Naive B cell (primary cell): ENCODE data around the gene DISC1. TPM values are rescaled to one million over a fixed set of nuclear protein-coding genes. Genes with fewer than 3 reads are reported as not detected.
"Not testable (repeated sequence)": the region's sequence is repeated elsewhere in the genome, so short reads cannot be mapped to it uniquely, and the experiment has no call there.

Experiments
- ATAC-seq, 2 donors: fragments of 150-1000 bp; cut with Tn5 transposase; 2 replicates each; pipeline ENCODE4 v1.10.0; 2021; ENCODE audit warnings: low read depth in 2 of 2, mild to moderate bottlenecking in 2 of 2, moderate library complexity in 2 of 2
- DNase-seq: peaks from one replicate; pipeline ENCODE4 v3.0.0; 2022
- H3K27ac Mint-ChIP-seq, 6 donors: one replicate each; pipeline ENCODE4 v1.8.0; 2020 to 2022; ENCODE audit warnings: mild to moderate bottlenecking in 6 of 6, mixed read lengths in 6 of 6, moderate library complexity in 5 of 6, inconsistent platforms in 2 of 6
- H3K27me3 Mint-ChIP-seq, 3 donors: one replicate each; pipeline ENCODE4 v1.8.0; 2021 to 2022; ENCODE audit warnings: mixed read lengths in 3 of 3, mild to moderate bottlenecking in 1 of 3
- H3K36me3 Mint-ChIP-seq, 2 donors: one replicate each; pipeline ENCODE4 v1.8.0; 2020 to 2022; ENCODE audit warnings: mixed read lengths in 2 of 2, inconsistent platforms in 1 of 2, mild to moderate bottlenecking in 1 of 2
- H3K4me1 Mint-ChIP-seq, 3 donors: one replicate each; pipeline ENCODE4 v1.8.0; 2020 to 2022; ENCODE audit warnings: mixed read lengths in 3 of 3, inconsistent platforms in 1 of 3, mild to moderate bottlenecking in 1 of 3, moderate library complexity in 1 of 3
- H3K4me3 Mint-ChIP-seq, 8 donors: one replicate each; pipeline ENCODE4 v1.8.0; 2020 to 2022; ENCODE audit warnings: mild to moderate bottlenecking in 8 of 8, mixed read lengths in 8 of 8, moderate library complexity in 8 of 8, inconsistent platforms in 2 of 8
- H3K9me3 Mint-ChIP-seq, 7 donors: one replicate each; pipeline ENCODE4 v1.8.0; 2020 to 2022; ENCODE audit warnings: mixed read lengths in 7 of 7, mild to moderate bottlenecking in 5 of 7, inconsistent platforms in 2 of 7, moderate library complexity in 1 of 7
- polyA plus RNA-seq, 6 donors: library from polyadenylated mRNA; unstranded; fragments of 300-500 nt; fragmentation: Illumina TruSeq; gene quantifications; one replicate each; pipeline ENCODE4 v1.2.3, GENCODE V29; 2021; ENCODE audit warnings: low read depth in 6 of 6

Gene DISC1
- polyA plus RNA-seq, 6 donors from 2014 or later, result 1.3 to 2.2 (median 2.1) TPM; not detected in 1

DNA sequence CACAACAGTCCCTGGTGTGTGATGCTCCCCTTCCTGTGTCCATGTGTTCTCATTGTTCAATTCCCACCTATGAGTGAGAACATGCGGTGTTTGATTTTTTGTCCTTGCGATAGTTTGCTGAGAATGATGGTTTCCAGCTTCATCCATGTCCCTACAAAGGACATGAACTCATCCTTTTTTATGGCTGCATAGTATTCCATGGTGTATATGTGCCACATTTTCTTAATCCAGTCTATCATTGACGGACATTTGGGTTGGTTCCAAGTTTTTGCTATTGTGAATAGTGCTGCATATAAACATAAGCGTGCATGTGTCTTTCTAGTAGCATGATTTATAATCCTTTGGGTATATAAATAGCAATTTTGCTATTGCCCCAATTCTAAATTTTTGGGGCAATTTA is 19.6 kb downstream of the DISC1 start:
- not testable (repeated sequence) for H3K4me3 Mint-ChIP-seq, ATAC-seq, DNase-seq, H3K27ac Mint-ChIP-seq
- Mint-ChIP-seq H3K9me3 (peaks cover 3 to 40% (median 21%) of the 10 kb centered on the region in 7 donors), H3K36me3 (peaks cover 0 to 22% of the 10 kb centered on the region in 2 donors), H3K27me3 (peaks cover 11 to 18% (median 14%) of the 10 kb centered on the region in 3 donors), H3K4me1 (peaks cover 0 to 11% (median 7%) of the 10 kb centered on the region in 3 donors)

DNA sequence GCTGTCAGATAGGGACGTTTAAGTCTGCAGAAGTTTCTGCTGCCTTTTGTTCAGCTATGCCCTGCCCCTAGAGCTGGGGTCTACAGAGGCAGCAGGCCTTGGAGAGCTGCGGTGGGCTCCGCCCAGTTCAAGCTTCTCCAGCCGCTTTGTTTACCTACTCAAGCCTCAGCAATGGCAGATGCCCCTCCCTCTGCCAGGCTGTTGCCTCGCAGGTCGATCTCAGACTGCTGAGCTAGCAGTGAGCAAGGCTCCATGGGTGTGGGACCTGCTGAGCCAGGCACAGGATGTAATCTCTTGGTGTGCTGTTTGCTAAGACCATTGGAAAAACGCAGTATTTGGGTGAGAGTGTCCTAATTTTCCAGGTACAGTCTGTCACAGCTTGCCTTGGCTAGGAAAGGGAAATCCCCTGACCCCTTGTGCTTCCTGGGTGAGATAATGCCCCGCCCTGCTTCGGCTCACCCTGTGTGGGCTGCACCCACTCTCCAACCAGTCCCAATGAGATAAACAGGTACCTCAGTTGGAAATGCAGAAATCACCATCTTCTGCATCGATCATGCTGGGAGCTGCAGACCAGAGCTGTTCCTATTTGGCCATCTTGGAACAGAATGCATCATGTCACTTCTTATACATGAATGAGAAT is 25.2 kb downstream of the DISC1 start:
- Mint-ChIP-seq H3K9me3 (peaks cover 3 to 30% (median 22%) of the 10 kb centered on the region in 7 donors), H3K36me3 (peaks cover under 1 to 22% of the 10 kb centered on the region in 2 donors), H3K27me3 (peaks cover 11 to 18% (median 14%) of the 10 kb centered on the region in 3 donors), H3K4me1 (peaks cover 7 to 26% (median 7%) of the 10 kb centered on the region in 3 donors), H3K27ac (peak overlapping the region in 1 of 6 donors; percentile 3)
- not testable (repeated sequence) for H3K4me3 Mint-ChIP-seq, ATAC-seq, DNase-seq

DNA sequence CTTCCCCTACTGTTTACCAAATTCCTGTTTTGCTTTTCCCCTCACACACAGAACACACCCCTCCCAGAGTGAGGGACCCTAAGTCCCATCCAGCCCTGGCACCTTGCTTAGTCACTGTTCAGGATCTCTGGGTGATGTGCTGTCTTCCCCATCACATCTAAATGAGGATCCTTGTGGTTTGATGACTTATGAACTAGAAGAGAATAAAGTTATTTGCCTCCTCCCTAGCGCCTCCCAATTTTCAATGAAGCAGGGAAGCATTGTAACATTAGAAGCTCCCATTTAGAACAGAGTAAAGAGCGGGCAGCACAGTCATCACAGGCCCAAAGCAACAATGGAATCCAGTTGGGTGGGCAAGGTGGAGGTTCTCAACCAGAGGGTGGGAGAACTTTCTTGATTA is 27.0 kb downstream of the DISC1 start:
- Mint-ChIP-seq H3K4me3 (no peak overlapping the region), H3K27me3 (peaks cover 11 to 18% (median 14%) of the 10 kb centered on the region in 3 donors), H3K36me3 (peaks cover 7 to 22% of the 10 kb centered on the region in 2 donors), H3K27ac (no peak overlapping the region), H3K4me1 (peaks cover 7 to 26% (median 7%) of the 10 kb centered on the region in 3 donors), H3K9me3 (peaks cover 4 to 40% (median 18%) of the 10 kb centered on the region in 7 donors)
- no peak for DNase-seq
- ATAC-seq, result no peak

DNA sequence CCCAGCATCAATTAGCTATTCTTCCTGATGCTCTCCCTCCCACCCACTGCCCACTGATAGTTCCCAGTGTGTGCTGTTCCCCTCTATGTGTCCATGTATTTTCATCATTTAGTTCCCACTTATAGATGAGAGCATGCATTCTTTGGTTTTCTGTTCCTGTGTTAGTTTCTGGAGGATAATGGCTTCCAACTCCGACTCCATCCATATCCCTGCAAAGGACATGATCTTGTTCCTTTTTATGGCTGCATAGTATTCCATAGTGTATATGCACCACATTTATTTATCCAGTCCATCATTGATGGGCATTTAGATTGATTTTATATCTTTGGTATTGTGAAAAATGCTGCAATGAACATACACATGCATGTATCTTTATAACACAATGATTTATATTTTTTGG is 30.2 kb downstream of the DISC1 start:
- Mint-ChIP-seq H3K4me1 (peaks cover 0 to 15% (median 7%) of the 10 kb centered on the region in 3 donors), H3K9me3 (peaks cover 0 to 39% (median 26%) of the 10 kb centered on the region in 7 donors), H3K27me3 (peaks cover 7 to 20% (median 8%) of the 10 kb centered on the region in 3 donors), H3K27ac (no peak overlapping the region), H3K36me3 (peaks cover 10 to 30% of the 10 kb centered on the region in 2 donors), H3K4me3 (no peak overlapping the region)
- DNase-seq (no peak), ATAC-seq (no peak)

DNA sequence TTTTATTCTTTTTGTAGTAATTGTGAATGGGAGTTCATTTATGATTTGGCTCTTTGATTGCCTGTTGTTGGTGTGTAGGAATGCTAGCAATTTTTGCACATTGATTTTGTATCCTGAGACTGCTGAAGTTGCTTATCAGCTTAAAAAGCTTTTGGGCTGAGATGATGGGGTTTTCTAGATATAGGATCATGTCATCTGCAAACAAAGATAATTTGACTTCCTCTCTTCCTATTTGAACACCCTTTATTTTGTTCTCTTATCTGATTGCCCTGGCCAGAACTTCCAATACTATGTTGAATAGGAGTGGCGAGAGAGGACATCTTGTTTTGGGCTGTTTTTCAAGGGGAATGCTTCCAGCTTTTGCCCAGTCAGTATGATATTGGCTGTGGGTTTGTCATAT is 31.6 kb downstream of the DISC1 start:
- Mint-ChIP-seq H3K27me3 (peaks cover 10 to 23% (median 13%) of the 10 kb centered on the region in 3 donors), H3K4me1 (peaks cover 0 to 13% (median 2%) of the 10 kb centered on the region in 3 donors), H3K36me3 (peaks cover 20 to 35% of the 10 kb centered on the region in 2 donors), H3K9me3 (peaks cover 0 to 48% (median 31%) of the 10 kb centered on the region in 7 donors)
- DNase-seq, H3K4me3 Mint-ChIP-seq, H3K27ac Mint-ChIP-seq, ATAC-seq: not testable (repeated sequence)

DNA sequence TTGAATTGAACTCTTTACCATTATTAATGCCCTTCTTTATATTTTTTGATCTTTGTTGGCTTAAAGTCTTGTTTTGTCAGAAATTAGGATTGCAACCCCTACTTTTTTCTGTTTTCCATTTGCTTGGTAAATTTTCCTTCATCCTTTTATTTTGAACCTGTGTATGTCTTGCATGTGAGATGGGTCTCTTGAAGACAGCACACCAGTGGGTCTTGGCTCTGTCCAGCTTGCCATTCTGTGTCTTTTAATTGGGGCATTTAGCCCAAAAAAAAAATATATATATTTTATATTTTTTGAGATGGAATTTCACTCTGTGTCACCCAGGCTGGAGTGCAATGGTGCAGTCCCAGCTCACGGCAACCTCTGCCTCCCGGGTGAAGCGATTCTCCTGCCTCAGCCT is 33.6 kb downstream of the DISC1 start:
- Mint-ChIP-seq H3K27me3 (peaks cover 13 to 23% (median 15%) of the 10 kb centered on the region in 3 donors), H3K36me3 (peaks cover 32 to 46% of the 10 kb centered on the region in 2 donors), H3K9me3 (peaks cover 11 to 61% (median 38%) of the 10 kb centered on the region in 7 donors), H3K27ac (no peak overlapping the region), H3K4me1 (peaks cover 0 to 7% (median 0%) of the 10 kb centered on the region in 3 donors), H3K4me3 (no peak overlapping the region)
- DNase-seq (no peak), ATAC-seq (no peak)

DNA sequence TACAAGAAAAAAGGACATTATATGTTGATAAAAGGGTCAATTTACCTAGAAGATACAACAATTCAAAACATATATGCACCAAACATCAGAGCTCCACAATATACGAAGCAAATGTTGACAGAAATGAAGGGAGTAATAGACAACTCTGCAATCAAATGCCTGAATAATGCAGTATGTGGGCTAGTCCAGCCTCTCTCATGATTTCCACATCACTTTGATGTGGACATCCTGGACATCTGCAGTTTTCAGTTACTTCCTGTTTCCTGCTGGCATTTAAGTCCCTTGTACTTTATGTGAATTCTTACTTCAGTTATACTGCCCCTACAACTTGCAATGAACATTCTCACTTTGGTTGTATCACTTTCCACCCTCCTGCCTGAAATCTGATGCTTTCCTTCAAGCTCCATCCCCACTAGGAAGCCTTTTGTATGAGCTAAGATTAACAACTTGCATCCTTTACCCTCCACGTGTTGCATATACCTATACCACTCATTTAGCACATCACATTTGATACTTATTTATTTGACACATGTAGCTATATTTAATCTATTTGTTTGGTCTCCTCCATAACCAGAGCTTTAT is 36.7 kb downstream of the DISC1 start:
- Mint-ChIP-seq H3K36me3 (peaks cover 32 to 39% of the 10 kb centered on the region in 2 donors), H3K27ac (no peak overlapping the region), H3K4me1 (no peaks in the 10 kb centered on the region), H3K27me3 (peaks cover 13 to 23% (median 15%) of the 10 kb centered on the region in 3 donors), H3K9me3 (peaks cover 11 to 43% (median 31%) of the 10 kb centered on the region in 7 donors), H3K4me3 (no peak overlapping the region)
- ATAC-seq (no peak), DNase-seq (no peak)

DNA sequence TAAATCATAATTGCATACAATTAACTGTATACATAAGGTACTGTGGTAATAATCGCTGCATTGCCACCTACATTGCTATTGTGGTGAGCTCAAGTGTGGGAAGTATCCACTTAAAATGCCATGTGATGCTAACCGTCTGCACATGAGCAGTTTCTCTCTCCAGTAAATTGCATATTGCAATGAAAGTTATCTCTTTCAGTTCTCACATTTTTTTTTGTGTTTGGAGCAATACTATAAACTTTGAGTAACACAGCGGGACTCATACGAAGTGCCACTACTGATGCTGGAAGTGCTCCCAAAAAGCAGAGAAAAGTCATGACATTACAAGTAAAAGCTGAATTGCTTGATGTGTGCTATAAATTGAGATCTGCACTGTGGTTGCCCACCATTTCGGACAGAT is 38.5 kb downstream of the DISC1 start:
- Mint-ChIP-seq H3K9me3 (peaks cover 16 to 48% (median 37%) of the 10 kb centered on the region in 7 donors), H3K4me1 (no peaks in the 10 kb centered on the region), H3K4me3 (no peak overlapping the region), H3K27ac (no peak overlapping the region), H3K36me3 (peaks cover 42 to 47% of the 10 kb centered on the region in 2 donors), H3K27me3 (peaks cover 13 to 28% (median 21%) of the 10 kb centered on the region in 3 donors)
- no peak for DNase-seq
- no peak for ATAC-seq

DNA sequence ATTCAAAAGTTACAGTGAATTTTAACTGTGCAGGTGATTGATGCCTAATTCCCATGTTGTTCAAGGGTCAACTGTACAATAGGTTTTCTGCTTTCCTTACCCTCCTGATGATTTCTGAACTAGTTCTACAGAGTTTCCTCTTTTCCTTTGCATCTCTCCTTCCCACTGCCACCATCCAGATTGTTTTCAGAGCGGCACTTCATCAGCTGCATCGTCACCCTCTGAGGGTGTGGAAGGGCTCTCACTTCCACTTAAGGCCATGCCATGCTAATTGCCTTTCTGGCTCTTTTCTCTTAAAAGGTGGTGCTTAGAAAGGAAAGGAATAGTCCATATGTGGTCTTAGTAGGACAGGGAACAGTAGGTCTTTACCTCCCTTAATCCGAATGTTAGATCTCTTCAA is 39.1 kb downstream of the DISC1 start:
- Mint-ChIP-seq H3K4me1 (no peaks in the 10 kb centered on the region), H3K27ac (no peak overlapping the region), H3K9me3 (peaks cover 17 to 51% (median 38%) of the 10 kb centered on the region in 7 donors), H3K36me3 (peaks cover 40 to 51% of the 10 kb centered on the region in 2 donors), H3K4me3 (no peak overlapping the region), H3K27me3 (peaks cover 13 to 28% (median 21%) of the 10 kb centered on the region in 3 donors)
- DNase-seq (no peak), ATAC-seq (no peak)

DNA sequence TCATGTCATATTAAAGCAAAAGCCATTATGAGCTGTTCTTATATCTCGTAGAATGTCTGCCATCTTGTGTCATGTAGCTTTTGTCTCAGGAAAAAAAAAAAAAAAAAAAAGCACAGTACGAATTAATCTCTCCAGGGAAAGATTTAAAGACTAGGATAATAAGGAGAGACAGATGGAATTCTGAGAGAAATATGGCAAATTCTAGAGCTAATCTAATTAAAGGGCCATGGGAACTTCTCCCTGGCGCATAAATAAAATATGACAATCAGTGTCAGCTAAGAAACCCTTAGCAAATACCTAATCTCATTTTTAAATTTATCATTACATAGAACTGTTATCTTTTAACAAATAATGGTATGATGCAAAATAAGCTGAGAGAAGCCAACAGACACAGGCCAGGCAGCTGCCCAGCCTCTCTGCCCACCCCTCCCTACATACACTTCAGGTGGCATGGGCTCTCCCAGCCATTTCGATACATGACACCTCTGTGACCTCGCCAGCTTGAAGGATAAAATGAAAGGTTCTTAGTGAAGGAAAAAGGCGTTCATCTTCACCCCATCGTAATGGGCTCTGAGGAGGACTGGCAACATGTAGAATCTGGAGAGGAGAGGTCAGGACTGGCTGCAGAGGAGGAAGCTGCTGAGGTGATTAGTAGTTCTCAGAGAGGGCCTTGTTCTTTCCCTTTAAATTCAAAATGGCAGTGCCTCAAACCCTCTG is 39.8 kb downstream of the DISC1 start:
- Mint-ChIP-seq H3K9me3 (peaks cover 17 to 51% (median 40%) of the 10 kb centered on the region in 7 donors), H3K27ac (peak overlapping the region in 1 of 6 donors; percentile 45), H3K4me1 (no peaks in the 10 kb centered on the region), H3K4me3 (no peak overlapping the region), H3K27me3 (peaks cover 9 to 29% (median 16%) of the 10 kb centered on the region in 3 donors), H3K36me3 (peaks cover 40 to 52% of the 10 kb centered on the region in 2 donors)
- ATAC-seq (no peak), DNase-seq (no peak)

DNA sequence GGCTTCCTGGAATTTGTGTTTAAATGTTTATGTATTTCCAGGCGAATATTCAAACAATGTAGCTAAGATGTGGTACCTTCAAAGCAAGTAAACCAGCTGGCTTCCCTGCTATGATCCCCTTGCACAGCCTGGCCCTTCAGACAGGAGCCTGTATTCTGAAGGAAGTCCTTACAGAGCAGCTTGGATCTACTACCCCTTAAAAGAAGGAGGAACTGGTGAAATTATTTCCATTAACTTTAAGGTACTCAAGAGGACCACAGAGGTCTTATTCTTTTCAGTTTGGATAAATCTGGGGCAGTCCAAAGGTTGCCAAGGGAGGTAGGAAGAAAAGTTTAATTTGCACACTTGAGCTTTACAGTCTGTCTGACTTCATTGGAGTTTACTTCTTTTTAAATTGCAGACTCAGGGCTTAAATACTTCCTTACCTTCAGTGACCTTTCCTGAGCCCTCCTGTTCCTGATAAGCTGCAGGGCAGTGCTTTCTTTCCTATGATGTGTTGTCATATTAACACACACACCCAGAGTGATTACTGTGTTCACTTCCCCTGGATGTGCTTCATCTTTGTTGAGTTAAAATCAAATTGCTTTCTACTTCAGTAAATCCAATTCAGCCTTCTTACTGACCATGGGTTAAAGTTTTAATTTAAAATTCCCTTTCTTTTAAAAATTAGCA is 40.5 kb downstream of the DISC1 start:
- Mint-ChIP-seq H3K27ac (no peak overlapping the region), H3K27me3 (peaks cover 5 to 24% (median 20%) of the 10 kb centered on the region in 3 donors), H3K9me3 (peaks cover 17 to 48% (median 39%) of the 10 kb centered on the region in 7 donors), H3K36me3 (peaks cover 38 to 48% of the 10 kb centered on the region in 2 donors), H3K4me3 (peak overlapping the region in 1 of 8 donors; percentile 61), H3K4me1 (peaks cover 0 to under 1% (median 0%) of the 10 kb centered on the region in 3 donors)
- ATAC-seq, result no peak
- DNase-seq, result no peak

DNA sequence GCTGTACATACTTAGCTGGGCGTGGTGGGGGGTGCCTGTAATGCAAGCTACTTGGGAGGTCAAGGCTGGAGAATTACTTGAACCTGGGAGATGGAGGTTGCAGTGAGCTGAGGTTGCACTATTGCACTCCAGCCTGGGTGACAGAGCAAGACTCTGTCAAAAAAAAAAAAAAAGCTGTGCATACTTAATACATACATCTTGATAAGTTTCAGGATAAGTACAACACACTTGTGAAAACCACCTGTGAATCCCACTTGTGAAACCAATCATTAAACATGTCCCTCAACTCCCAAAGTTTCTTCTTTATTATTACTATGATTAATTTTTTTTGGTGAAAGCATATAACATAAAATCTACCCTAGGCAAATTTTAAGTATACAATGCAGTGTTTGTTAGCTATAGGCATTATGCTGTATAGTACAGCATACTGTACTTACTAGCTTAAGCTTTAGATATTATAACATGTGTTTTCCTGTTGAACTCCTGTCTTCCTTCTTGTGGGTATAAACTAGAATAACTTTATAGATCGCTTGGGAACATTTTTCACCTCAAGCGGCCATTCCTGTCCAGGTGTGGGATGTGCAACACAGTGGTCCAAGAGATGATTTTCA is 41.4 kb downstream of the DISC1 start:
- peaks cover 17 to 44% (median 35%) of the 10 kb centered on the region in 7 donors for H3K9me3 Mint-ChIP-seq
- H3K27ac Mint-ChIP-seq, result no peak overlapping the region
- ATAC-seq (no peak), DNase-seq (no peak)
- peaks cover 35 to 41% of the 10 kb centered on the region in 2 donors for H3K36me3 Mint-ChIP-seq
- H3K27me3 Mint-ChIP-seq, result peaks cover 0 to 32% (median 23%) of the 10 kb centered on the region in 3 donors
- H3K4me3 Mint-ChIP-seq, result no peak overlapping the region
- H3K4me1 Mint-ChIP-seq, result peaks cover under 1 to 7% (median 4%) of the 10 kb centered on the region in 3 donors
